IMR-90 (cell line): ENCODE measurements around the gene HECW1. TPM values are rescaled to one million over a fixed set of nuclear protein-coding genes. Genes with fewer than 3 reads are reported as not detected.
A peak's percentile ranks its signal among the peaks of the same experiment; 100 is the strongest.

Source experiments
- ATAC-seq: fragments of 200-7000 bp; cut with Tn5 transposase; 2 replicates; pipeline ENCODE4 v1.9.1; 2020; ENCODE audit warnings: low read depth, mild to moderate bottlenecking, moderate library complexity
- BruUV-seq: library from RNA; stranded (reverse); fragments of 400-500 nt; replicated peaks from 2 replicates; lab custom pipeline; 2021; lab: Mats Ljungman, UMichigan
- CTCF ChIA-PET: fragments of 300-600 bp; formaldehyde crosslinking; extraction: SDS; loops from one replicate; lab custom pipeline; 2021; ENCODE audit warnings: antibody characterized with exemption; lab: Yijun Ruan, JAX
- POLR2A ChIA-PET: fragments of 300-600 bp; sonication (Branson Sonifier 250); formaldehyde crosslinking; loops from one replicate; lab custom pipeline; 2022; ENCODE audit warnings: antibody characterized with exemption; ENCODE audit not compliant: unreplicated experiment; lab: Charles Lee
- DNase-seq: peaks from one replicate; pipeline ENCODE4 v3.0.0; 2013
- H2AFZ ChIP-seq: replicated peaks from 2 replicates; pipeline ENCODE3; 2013; ENCODE audit warnings: low read length, mild to moderate bottlenecking; ENCODE audit not compliant: poor library complexity
- H2AK5ac ChIP-seq: 2 replicates; pipeline ENCODE4 v1.6.1; 2013; ENCODE audit warnings: low read depth, low read length, inconsistent platforms
- H2AK9ac ChIP-seq: replicated peaks from 2 replicates; pipeline ENCODE3; 2013; ENCODE audit warnings: mild to moderate bottlenecking, low read depth, low read length, moderate library complexity; ENCODE audit not compliant: poor library complexity
- H2BK120ac ChIP-seq: 2 replicates; pipeline ENCODE4 v1.6.1; 2013; ENCODE audit warnings: low read depth, low read length, inconsistent platforms
- H2BK15ac ChIP-seq: 3 replicates; pipeline ENCODE4 v1.6.1; 2013; ENCODE audit warnings: low read depth, low read length, inconsistent platforms
- H2BK20ac ChIP-seq: 2 replicates; pipeline ENCODE4 v1.6.1; 2013; ENCODE audit warnings: low read depth, mild to moderate bottlenecking, inconsistent platforms, low read length, moderate library complexity
- H2BK5ac ChIP-seq: 2 replicates; pipeline ENCODE4 v1.6.1; 2013; ENCODE audit warnings: mild to moderate bottlenecking, low read depth, low read length, inconsistent platforms; ENCODE audit not compliant: poor library complexity, severe bottlenecking
- H3K14ac ChIP-seq: replicated peaks from 2 replicates; pipeline ENCODE4 v1.6.1; 2013; ENCODE audit warnings: low read depth, low read length, inconsistent platforms
- H3K18ac ChIP-seq: 2 replicates; pipeline ENCODE4 v1.6.1; 2013; ENCODE audit warnings: low read depth, low read length, control low read depth
- H3K23ac ChIP-seq: 2 replicates; pipeline ENCODE4 v1.6.1; 2013; ENCODE audit warnings: low read depth, low read length, inconsistent platforms
- H3K27ac ChIP-seq: 2 replicates; pipeline ENCODE4 v1.5.1; 2013; ENCODE audit warnings: mild to moderate bottlenecking, control low read depth, low read length; ENCODE audit not compliant: insufficient read depth
- H3K27me3 ChIP-seq: 2 replicates; pipeline ENCODE4 v1.6.1; 2013; ENCODE audit warnings: low read length; ENCODE audit not compliant: control insufficient read depth, insufficient read depth
- H3K36me3 ChIP-seq: 2 replicates; pipeline ENCODE4 v1.6.1; 2013; ENCODE audit warnings: low read length, mixed read lengths; ENCODE audit not compliant: control insufficient read depth, insufficient read depth
- H3K4ac ChIP-seq: 2 replicates; pipeline ENCODE4 v1.6.1; 2013; ENCODE audit warnings: low read depth, low read length, inconsistent platforms
- H3K4me1 ChIP-seq: 2 replicates; pipeline ENCODE4 v1.6.1; 2013; ENCODE audit warnings: low read length, mixed read lengths; ENCODE audit not compliant: control insufficient read depth, insufficient read depth
- H3K4me2 ChIP-seq: 2 replicates; pipeline ENCODE4 v1.6.1; 2013; ENCODE audit warnings: low read depth, mild to moderate bottlenecking, control low read depth, low read length, moderate library complexity
- H3K4me3 ChIP-seq: 2 replicates; pipeline ENCODE4 v1.5.1; 2013; ENCODE audit warnings: low read depth, mild to moderate bottlenecking, control low read depth, low read length, moderate library complexity; ENCODE audit not compliant: insufficient read depth
- H3K56ac ChIP-seq: 2 replicates; pipeline ENCODE4 v1.6.1; 2013; ENCODE audit warnings: low read length, inconsistent platforms; ENCODE audit not compliant: insufficient read depth; ENCODE audit errors: extremely low read depth
- H3K79me1 ChIP-seq, 2 experiments: 2 replicates each; pipeline ENCODE4 v1.6.1; 2013; ENCODE audit warnings: low read length in 2 of 2, inconsistent platforms in 1 of 2, low read depth in 1 of 2
- H3K9ac ChIP-seq: 2 replicates; pipeline ENCODE4 v1.6.1; 2013; ENCODE audit warnings: low read depth, low read length, control low read depth
- H3K9me1 ChIP-seq: 2 replicates; pipeline ENCODE4 v1.6.1; 2013; ENCODE audit warnings: low read length, inconsistent platforms; ENCODE audit not compliant: insufficient read depth
- H3K9me3 ChIP-seq: 2 replicates; pipeline ENCODE4 v1.6.1; 2013; ENCODE audit warnings: low read length; ENCODE audit not compliant: control insufficient read depth, insufficient read depth
- H4K20me1 ChIP-seq: 2 replicates; pipeline ENCODE4 v1.6.1; 2013; ENCODE audit warnings: low read length, inconsistent platforms; ENCODE audit not compliant: insufficient read depth
- H4K5ac ChIP-seq: 2 replicates; pipeline ENCODE4 v1.6.1; 2013; ENCODE audit warnings: mild to moderate bottlenecking, low read depth, low read length, control low read depth
- H4K8ac ChIP-seq, 2 experiments: 2 replicates each; pipeline ENCODE4 v1.6.1; 2013; ENCODE audit warnings: low read depth in 2 of 2, low read length in 2 of 2, control low read depth in 1 of 2, inconsistent platforms in 1 of 2
- H4K91ac ChIP-seq: 2 replicates; pipeline ENCODE4 v1.6.1; 2013; ENCODE audit warnings: low read depth, low read length, inconsistent platforms; ENCODE audit not compliant: insufficient read depth
- BHLHE40 ChIP-seq: fragments of 150-350 bp; IDR thresholded peaks from 2 replicates; pipeline ENCODE4 v1.6.1; 2016; ENCODE audit warnings: mild to moderate bottlenecking, low read depth, low read length
- CHD1 ChIP-seq: IDR thresholded peaks from 2 replicates; pipeline ENCODE4 v1.6.1; 2012; ENCODE audit warnings: low read depth, low read length, improper control_type of control experiment
- CTCF ChIP-seq: conservative IDR thresholded peaks from 2 replicates; pipeline ENCODE4 v1.5.1; 2012; ENCODE audit warnings: mild to moderate bottlenecking, low read depth, low read length, improper control_type of control experiment
- ELK1 ChIP-seq: fragments of 150-350 bp; IDR thresholded peaks from 2 replicates; pipeline ENCODE4 v1.6.1; 2016; ENCODE audit warnings: low read depth, mild to moderate bottlenecking, low read length, moderate library complexity, borderline replicate concordance
- FOS ChIP-seq: fragments of 150-350 bp; IDR thresholded peaks from 2 replicates; pipeline ENCODE4 v1.6.1; 2016; ENCODE audit warnings: low read depth, low read length
- MAFK ChIP-seq: IDR thresholded peaks from 2 replicates; pipeline ENCODE4 v1.6.1; 2012; ENCODE audit warnings: low read depth, low read length, improper control_type of control experiment
- MAZ ChIP-seq: IDR thresholded peaks from 2 replicates; pipeline ENCODE4 v1.6.1; 2012; ENCODE audit warnings: low read depth, mild to moderate bottlenecking, low read length, improper control_type of control experiment, moderate library complexity, borderline replicate concordance
- POLR2A ChIP-seq: IDR thresholded peaks from 2 replicates; pipeline ENCODE4 v1.6.1; 2012; ENCODE audit warnings: mild to moderate bottlenecking, low read depth, low read length
- RAD21 ChIP-seq: IDR thresholded peaks from 2 replicates; pipeline ENCODE4 v1.6.1; 2012; ENCODE audit warnings: low read length, improper control_type of control experiment
- RCOR1 ChIP-seq: IDR thresholded peaks from 2 replicates; pipeline ENCODE4 v1.6.1; 2012; ENCODE audit warnings: mild to moderate bottlenecking, low read length, improper control_type of control experiment; ENCODE audit not compliant: insufficient replicate concordance
- RFX5 ChIP-seq: IDR thresholded peaks from 2 replicates; pipeline ENCODE4 v1.8.0; 2012; ENCODE audit warnings: low read depth, mild to moderate bottlenecking, low read length, moderate library complexity
- SMC3 ChIP-seq: fragments of 150-350 bp; IDR thresholded peaks from 2 replicates; pipeline ENCODE4 v1.6.1; 2016; ENCODE audit warnings: low read depth, mild to moderate bottlenecking, antibody characterized with exemption, low read length, moderate library complexity
- WGBS, 2 experiments: methylation state at CpG; one replicate each; pipeline versions ENCODE4 v1.1.5 to v1.1.7; 2013; ENCODE audit warnings: missing lambda C conversion rate in 2 of 2; ENCODE audit not compliant: insufficient read length in 1 of 2; ENCODE audit errors: extremely low coverage in 2 of 2; 5-methylcytosine and 5-hydroxymethylcytosine counted together
- dilution Hi-C: fragments of 300-500 bp; cut with HindIII; formaldehyde crosslinking; loops from one replicate; pipeline ENCODE4 v1.14.3; 2018; ENCODE audit warnings: low sequenced_read_pairs; ENCODE audit not compliant: unreplicated experiment
- in situ Hi-C: fragments of 300-500 bp; cut with MboI; formaldehyde crosslinking; loops from 3 replicates; pipeline ENCODE4 v1.14.3; 2019; ENCODE audit warnings: low sequenced_read_pairs, inconsistent platforms, mixed read lengths
- intact Hi-C: fragments of 100-400 bp; cut with micrococcal nuclease; formaldehyde crosslinking; loops from 2 replicates; pipeline ENCODE4 v1.10.0; 2022
- polyA plus RNA-seq, 3 experiments: library from polyadenylated mRNA; depleted of rRNA; stranded (reverse); fragments of >200 nt; gene quantifications; 2 replicates each; pipeline ENCODE4 v1.2.3, GENCODE V29; 2012; ENCODE audit warnings: low replicate concordance in 1 of 3
- total RNA-seq: library from RNA; depleted of rRNA; stranded (reverse); fragments of >200 nt; gene quantifications from 2 replicates; pipeline ENCODE4 v1.2.3, GENCODE V29; 2012

The HECW1 gene
- total and polyA plus RNA-seq, 2 of the 4 experiments (the other 2 are of a cell fraction), result 0.56 to 1.3 TPM

DNA sequence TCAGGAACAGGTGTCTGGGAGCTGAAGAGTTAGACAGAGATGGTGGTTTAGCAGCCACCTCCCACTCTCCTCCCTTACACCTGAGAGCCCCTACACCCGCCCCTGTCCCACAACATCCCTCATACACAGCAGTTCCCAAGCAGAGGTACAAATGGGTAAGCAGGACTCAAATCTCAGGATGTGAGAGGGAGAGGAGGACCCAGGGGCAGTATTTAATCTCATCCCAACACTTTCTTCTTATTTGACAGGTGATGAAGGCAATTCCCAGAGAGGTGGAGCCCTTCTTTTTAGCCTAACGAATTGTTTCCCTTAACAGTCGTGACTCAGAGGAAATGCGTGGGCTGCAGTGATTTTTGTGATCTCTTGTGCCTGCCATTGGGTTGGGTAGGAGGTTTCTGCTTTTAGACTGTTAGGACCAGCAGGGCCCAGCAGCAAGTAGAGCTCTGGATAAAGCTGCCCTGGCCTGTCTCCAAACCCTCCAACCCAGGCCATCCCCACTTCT, 191.3 kb downstream of the HECW1 start:
- H3K4me3 ChIP-seq, result no peak overlapping the region
- no peak overlapping the region for H2AFZ ChIP-seq
- no peak for ATAC-seq
- no peak overlapping the region for H2BK20ac ChIP-seq
- peak; percentile 2 for DNase-seq
- no peak overlapping the region for H2AK9ac ChIP-seq
- H3K18ac ChIP-seq, result no peak overlapping the region
- H4K5ac ChIP-seq, result no peak overlapping the region
- H4K91ac ChIP-seq, result no peak overlapping the region
- intact Hi-C loops, result no loop called here
- H3K9me1 ChIP-seq, result no peaks in the 10 kb centered on the region
- in situ Hi-C loops, result no loop called here
- H4K20me1 ChIP-seq, result no peaks in the 10 kb centered on the region
- H3K56ac ChIP-seq, result no peak overlapping the region
- dilution Hi-C loops, result no loop called here
- H2AK5ac ChIP-seq, result no peak overlapping the region
- H3K9me3 ChIP-seq, result no peaks in the 10 kb centered on the region
- H3K23ac ChIP-seq, result no peak overlapping the region
- no peak overlapping the region for H3K14ac ChIP-seq
- no TSS peak for BruUV-seq
- ChIA-PET CTCF (interaction anchor here (1.3 kb wide), 1 partner anchor 10 kb away, joined by 4 read pairs; no protein-coding TSS in a partner anchor), POLR2A (interaction anchor here (0.6 kb wide), 1 partner anchor 196 kb away, joined by 3 read pairs; no protein-coding TSS in a partner anchor)
- TF ChIP-seq POLR2A, result no peak
- TF ChIP-seq ELK1, result no peak
- TF ChIP-seq MAFK, result no peak
- TF ChIP-seq RAD21, result no peak
- TF ChIP-seq RFX5, result no peak
- no peak for TF ChIP-seq CHD1
- TF ChIP-seq SMC3, result no peak
- no peak for TF ChIP-seq MAZ
- no peak for TF ChIP-seq RCOR1
- no peak for TF ChIP-seq BHLHE40
- TF ChIP-seq FOS, result no peak
- no peak for TF ChIP-seq CTCF
- H2BK120ac ChIP-seq, result no peak overlapping the region
- H3K27ac ChIP-seq, result no peak overlapping the region
- H3K4ac ChIP-seq, result no peak overlapping the region
- no peak overlapping the region for H2BK5ac ChIP-seq
- no peak overlapping the region for H4K8ac ChIP-seq
- H2BK15ac ChIP-seq, result no peak overlapping the region
- no peak overlapping the region for H3K9ac ChIP-seq
- peaks cover 3% of the 10 kb centered on the region; the same call in 1 of the 2 replicates for H3K4me1 ChIP-seq
- no peak overlapping the region for H3K4me2 ChIP-seq
- no peaks in the 10 kb centered on the region for H3K36me3 ChIP-seq
- WGBS, 2 experiments, result no CpG with 5 or more reads among the region's 4 CpGs
- H3K27me3 ChIP-seq, result peaks cover 6% of the 10 kb centered on the region
- H3K79me1 ChIP-seq, result no peaks in the 10 kb centered on the region
